Esophagus mucosa (tissue), 1 donor: ENCODE data around the gene SLC1A3. TPM values are rescaled to one million over a fixed set of nuclear protein-coding genes. Genes with fewer than 3 reads are reported as not detected.

Experiments used
- ATAC-seq: fragments of 200-7000 bp; cut with Tn5 transposase; one replicate; pipeline ENCODE4 v1.9.1; 2020
- total RNA-seq: library from RNA; stranded (reverse); gene quantifications from one replicate; pipeline ENCODE4 v1.2.4, GENCODE V29; 2023
- donor health status: DM: yes; HTN: yes; CAD: no.

Gene SLC1A3
- total RNA-seq, 1 donor from 2014 or later: 14.7 TPM

DNA sequence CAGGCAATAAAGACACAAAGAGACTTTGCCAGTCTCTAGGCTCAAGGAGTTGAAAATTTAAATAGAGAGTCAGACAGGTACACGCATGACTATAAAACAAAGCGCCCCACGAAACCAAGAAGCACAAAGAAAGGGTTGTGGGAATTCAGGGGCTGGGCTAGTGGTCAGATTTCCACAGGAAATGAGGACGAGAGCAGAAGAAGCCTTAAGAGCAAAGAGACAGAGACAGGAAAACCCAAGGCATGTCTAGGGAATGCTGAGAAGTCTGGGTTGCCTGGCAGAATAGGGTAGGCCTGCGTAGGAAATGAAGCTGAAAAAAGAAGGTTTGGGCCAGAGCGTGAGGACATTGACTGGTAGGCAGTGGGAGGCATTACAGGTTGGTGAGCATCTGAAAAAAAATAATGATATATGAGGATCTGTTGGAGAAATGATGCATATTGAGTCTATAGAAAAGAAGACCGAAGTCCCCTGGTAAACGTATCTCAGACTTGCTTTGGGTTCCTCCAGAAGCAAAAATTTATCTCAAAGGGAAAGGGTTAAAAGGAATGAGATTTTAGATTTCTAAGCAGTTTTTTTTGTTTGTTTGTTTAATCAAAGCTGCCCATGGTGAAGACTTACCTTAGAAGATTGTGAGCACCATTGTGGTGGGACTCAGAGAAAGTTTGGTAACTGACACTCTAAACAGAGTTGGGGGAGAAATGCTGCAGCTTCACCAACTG, 51.8 kb downstream of the SLC1A3 start:
- no peak for ATAC-seq

GRCh38 chr5:36659411-36659810, 53.0 kb downstream of the SLC1A3 start:
- ATAC-seq: no peak

DNA sequence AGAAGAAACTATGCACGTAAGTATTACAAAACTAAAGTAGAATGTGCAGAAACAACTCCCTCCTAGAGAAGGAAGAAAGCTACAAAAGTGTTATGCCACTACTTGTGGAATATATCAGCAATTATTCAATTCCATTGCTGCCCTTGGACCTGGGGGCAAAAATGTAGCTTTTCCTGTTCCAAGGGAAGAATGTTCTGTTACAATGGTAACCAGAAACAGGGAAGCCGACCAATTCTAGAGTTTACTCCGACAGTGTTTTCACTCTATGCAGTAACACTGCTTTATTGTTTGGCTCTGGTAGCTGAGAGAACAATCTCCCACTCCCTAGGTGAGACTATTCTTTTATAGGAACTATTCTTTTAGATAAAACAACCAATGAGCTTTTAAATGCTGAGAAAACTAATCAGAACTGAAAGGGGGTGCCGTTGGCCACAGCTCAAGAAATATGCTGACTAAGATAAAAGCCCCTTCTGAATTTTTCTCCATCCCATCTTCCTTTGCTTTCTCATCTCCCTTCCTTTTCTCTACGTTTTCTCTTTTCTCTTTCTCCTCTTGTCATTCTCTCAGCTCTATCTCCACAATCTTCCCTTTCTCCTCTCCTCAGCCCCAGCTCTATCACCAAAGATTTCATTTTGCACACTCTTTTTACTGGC, 54.1 kb downstream of the SLC1A3 start:
- no peak for ATAC-seq

- ATAC-seq: no peak
Measured at GRCh38 chr5:36661456-36662220, 55.2 kb downstream of the SLC1A3 start.

DNA sequence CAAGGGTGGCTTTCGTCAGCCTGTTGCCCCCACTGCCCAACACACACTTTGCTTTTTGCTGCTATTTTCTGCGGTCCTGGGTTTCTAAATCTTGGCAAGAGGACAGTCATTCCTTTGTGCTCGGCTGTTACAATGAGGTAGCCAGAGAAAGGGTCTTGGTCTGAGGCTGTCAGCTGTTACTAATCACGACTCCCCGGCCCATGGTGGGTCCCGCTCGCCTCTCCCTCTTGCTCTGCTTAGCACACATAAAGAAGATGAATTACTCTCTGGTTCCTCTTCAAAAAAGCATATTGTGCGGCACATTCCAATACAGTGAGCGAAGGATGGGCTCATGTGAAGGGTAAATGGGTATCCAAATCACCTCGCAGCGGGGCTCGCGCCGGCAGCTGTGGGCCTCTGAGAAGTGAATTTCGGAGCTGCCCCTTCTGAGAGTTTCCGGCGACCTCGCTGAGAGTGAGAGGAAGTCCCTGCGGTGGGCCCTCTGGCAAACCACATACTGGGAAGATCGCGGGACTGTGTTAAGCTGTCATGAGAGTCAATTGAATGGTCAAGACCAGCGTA, 56.0 kb downstream of the SLC1A3 start:
- ATAC-seq: no peak

DNA sequence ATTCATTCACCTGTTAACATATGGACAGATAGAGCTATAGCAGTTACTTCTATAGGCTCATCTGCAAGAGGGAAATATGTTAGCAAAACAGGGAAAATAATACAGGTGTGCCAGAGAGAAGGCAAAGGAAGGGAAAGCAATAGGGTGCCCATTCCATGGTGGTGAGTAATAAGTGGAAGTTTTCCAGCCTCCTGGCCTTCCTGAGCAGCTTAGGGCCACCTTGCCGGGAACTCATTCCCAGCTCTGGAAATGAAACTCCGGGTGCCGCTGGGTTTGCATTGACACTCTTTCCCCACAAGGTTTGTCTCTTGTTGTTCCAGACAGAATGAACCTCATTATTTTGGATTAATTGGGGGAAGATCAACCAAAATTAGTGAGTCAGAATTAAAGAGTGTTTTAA, 58.4 kb downstream of the SLC1A3 start:
- peak; percentile 25 for ATAC-seq

DNA sequence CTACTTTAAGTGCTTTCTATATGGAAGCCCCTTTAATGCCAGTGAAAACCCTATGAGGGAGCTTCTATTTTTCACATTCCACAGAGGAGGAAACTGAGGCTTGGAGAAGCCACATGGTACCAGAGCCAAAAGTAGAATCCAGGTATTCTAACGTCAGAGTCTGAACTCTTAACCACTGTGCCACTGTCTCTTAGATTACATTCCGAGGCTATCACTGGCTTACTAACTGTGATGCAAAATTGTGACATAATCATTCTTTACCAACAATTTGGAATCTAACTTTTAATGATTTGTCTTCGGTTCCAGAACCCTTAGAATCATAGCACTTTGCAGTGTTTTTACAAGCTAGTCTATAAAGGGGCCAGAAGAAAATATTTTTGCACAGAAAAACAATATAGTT, 59.2 kb downstream of the SLC1A3 start:
- ATAC-seq: no peak

GRCh38 chr5:36666274-36666673, 59.9 kb downstream of the SLC1A3 start:
- ATAC-seq: no peak

GRCh38 chr5:36666986-36667385, 60.6 kb downstream of the SLC1A3 start:
- no peak for ATAC-seq

DNA sequence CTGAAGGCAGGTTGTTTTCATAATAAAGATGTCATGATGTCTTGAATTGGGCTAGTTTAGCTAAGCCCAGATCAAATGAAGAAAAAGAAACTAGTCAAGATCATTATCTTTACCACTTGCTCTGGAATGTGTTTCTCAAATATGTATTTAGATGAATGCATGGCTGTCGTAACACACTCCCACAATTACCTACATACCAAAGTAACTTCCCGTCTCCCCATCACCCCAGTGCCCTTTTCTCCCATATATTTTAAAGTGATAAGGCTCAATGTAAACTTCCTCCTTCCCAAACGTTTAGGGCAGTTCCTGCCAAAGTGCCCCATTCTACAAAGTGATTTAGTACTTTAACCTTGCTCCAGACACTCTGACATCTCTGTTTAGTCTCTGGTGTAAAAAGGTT, 61.4 kb downstream of the SLC1A3 start:
- ATAC-seq: no peak

GRCh38 chr5:36669015-36669651, 62.7 kb downstream of the SLC1A3 start:
- ATAC-seq: no peak

DNA sequence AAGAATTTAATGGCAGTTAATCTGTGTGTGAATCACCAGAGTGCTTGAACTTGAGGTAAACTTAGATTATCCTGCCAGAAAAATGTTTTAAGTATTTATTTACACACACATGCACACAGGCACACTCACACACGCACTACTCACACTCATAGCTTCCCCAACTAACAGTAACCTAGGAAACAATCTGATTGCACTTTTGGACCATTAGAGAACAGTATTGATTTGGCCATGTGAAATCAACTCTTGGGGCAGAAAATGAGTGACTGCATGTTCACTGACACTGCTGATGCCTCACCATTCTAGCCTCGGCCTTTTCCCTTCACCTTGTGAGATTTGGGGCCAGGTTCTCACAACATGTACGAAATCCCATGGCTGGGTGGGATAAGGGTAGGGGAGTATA, 64.1 kb downstream of the SLC1A3 start:
- ATAC-seq: no peak

DNA sequence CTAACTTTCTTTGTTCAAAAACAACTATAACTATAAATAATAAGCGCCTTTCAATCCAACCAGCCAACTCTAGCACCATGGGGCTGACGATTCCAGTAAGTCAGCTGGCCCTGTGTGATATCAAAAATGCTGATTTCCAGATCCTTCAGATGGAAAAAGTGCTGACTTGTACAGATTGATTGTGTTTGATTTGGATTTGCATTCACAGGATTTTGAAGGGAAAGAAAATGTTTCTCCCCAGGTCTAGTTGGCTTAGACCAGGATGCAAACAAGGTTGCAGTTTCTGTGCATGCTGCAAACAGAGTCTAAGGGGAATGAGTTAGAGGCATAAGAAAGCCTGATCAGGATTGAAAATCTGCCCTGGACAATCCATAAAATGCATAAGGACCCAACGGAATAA, 68.9 kb downstream of the SLC1A3 start:
- ATAC-seq: no peak

GRCh38 chr5:36679221-36679989, 73.0 kb downstream of the SLC1A3 start:
- no peak for ATAC-seq

DNA sequence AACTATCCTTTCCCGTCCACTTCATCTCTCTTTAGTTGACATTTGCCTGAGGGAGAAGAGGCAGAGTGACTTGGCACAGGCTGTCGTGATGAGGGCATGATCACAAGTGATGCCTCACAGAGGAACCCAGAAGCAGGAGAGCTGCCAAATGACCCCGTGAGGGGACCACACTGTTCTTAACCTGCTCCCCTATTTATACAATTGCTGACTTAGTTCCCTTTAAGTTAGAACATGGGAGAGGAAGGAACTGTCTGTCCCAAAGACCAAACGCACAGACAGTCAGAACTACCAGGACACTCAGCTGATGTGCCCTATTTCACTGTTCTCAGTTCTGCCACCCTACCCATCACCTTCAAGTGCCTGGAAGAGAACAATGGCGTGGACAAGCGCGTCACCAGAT, 73.7 kb downstream of the SLC1A3 start:
- ATAC-seq: no peak

DNA sequence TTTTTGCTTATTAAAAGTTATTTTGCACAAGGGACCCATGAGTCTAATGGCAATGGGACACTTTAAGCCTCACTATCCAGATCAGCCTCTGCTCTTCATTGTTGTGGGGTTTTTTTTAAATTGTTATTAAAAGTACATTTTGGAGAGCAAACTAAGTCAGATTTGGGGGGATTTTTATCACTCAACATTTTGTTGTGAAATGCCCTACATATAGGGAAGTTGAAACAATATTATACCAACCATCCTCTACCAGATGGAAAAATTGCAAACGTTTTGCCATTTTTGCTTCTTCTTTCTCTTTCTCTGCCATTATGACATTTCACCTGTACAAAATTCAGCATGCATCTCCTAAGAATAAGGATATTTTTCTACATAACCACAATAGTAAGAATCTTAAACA, 75.3 kb downstream of the SLC1A3 start:
- ATAC-seq: no peak

DNA sequence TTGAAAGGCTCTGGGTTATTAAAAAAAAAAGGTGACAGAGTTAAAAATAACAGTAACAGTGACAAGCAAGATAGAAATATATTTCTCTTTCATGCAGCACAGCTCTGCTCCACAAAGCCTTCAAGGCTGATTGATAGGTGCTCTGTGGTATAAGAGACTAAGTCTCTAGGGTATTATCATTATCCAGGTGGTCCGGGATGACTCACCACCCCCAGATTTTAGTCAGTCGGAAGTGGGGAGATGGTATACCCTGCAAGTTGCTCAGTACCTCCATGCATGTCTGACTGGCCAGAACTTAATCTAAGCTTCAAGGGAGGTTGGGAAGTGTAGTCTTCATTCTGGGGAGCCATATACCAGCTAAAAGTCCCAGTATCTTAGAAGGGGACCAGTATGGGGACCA, 76.1 kb downstream of the SLC1A3 start:
- no peak for ATAC-seq

DNA sequence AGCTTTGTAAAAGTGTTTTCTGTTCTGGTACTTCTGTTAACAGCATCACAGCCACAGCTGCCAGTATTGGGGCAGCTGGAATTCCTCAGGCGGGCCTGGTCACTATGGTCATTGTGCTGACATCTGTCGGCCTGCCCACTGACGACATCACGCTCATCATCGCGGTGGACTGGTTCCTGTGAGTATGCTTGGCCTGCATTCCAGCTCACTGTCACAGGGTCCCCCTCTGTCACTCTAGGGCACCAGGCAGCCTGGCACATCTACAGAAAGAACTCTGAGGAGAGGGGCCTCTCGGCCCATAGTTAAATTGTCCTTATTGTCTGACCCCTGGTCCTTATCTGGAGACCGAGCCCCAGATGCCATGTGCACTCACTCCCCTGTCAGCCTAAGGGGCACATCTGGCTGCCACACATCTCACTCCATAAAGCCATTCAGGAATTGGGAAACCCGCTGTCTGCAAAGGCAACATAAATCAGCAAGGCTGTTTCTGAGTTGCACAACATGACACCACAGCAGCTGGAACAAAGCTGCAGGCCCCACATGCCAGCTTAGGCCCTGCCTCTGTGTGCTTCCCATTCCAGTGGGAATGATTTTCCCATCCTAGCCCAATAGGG, 77.5 kb downstream of the SLC1A3 start:
- no peak for ATAC-seq

DNA sequence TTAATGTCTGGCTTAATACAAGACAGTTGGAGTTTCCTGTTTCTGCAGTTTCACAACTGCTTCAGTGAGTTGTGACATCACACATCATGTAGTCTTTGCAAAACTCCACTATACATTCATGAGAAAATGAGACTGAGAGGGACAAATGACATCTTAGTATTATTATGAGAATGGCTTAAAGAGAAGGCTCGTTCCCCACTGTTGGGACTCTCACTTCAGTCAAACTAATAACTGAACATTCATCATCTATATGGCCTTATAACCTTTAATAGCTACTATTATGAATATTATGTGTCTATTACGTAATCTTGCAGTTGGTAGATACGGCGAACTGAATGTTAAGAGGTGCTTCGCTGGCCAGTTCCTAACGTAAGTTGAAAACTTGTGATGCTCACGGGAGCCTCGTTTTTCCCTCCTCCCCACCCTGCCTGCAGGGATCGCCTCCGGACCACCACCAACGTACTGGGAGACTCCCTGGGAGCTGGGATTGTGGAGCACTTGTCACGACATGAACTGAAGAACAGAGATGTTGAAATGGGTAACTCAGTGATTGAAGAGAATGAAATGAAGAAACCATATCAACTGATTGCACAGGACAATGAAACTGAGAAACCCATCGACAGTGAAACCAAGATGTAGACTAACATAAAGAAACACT, 79.4 kb downstream of the SLC1A3 start:
- ATAC-seq: no peak

DNA sequence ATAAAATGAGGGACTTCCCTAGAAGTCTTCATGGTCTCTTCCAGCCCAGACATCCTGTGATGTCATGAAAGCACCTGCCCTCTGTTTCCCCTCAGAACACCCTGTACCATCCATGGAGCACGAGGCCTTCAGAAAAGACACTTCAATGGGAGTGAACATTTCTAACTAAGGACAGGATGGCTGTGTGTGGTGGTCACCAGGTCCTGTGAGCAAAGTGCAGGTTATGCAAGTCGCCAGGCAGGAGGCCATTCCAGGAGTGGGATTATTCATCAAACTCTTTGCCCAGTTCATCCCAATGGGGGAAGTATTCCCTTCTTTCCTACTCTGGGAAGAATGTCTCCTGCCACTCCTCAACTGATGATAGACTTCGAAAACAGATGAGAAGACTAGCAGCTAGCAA, 80.5 kb downstream of the SLC1A3 start:
- ATAC-seq: no peak

DNA sequence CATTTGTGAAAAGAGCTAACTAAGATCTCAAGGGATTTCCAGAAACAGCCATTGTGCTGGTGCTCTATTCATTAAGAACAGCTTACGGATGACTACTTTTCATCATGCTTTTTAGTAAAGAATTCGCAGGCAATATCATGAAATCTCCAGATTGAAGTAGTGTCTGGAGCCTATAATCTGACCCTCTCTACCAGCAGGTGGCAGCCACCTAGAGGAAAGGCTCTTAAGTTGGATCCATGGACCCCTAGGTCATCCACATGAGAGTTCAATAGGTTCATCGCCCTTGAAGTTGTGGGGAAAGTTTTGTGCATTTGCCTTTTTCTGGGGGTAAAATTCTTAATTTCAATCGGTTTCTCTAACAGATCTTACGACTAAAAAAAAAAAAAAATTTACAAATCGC, 82.3 kb downstream of the SLC1A3 start:
- no peak for ATAC-seq
